Breast epithelium (tissue), 3 donors: Measurements from ENCODE around the gene PON3.

Source experiments
- CTCF ChIP-seq, 3 donors: fragments of 450-650 bp; IDR thresholded peaks; one replicate each; pipeline ENCODE4 v1.5.1; 2016 to 2017; ENCODE audit warnings: antibody characterized with exemption in 3 of 3, mild to moderate bottlenecking in 3 of 3, moderate library complexity in 3 of 3
- POLR2A ChIP-seq: fragments of 450-650 bp; IDR thresholded peaks from one replicate; pipeline ENCODE4 v1.6.1; 2016; ENCODE audit warnings: antibody characterized with exemption, mild to moderate bottlenecking, moderate library complexity

- TF ChIP-seq POLR2A (no peak), CTCF (IDR thresholded peaks at IDR 0.05) (no peak)
Observed at GRCh38 chr7:95405208-95405607, 9.0 kb upstream of the PON3 start.
